SHP77 treated with DMSO at 0.1 percent for 48 hours (cell line): ENCODE measurements around the gene RBM28.

ENCODE experiments used
- DNase-seq: peaks from one replicate; lab custom pipeline; 2025; lab: John Stamatoyannopoulos, UW

The RBM28 gene

GRCh38 chr7:128343554-128344430, at the start of gene RBM28:
Gene RBM28, minus strand, starts transcription at chr7:128343908. Its CDS starts 115 bp downstream, at chr7:128343793.
- peak; percentile 63 for DNase-seq

DNA sequence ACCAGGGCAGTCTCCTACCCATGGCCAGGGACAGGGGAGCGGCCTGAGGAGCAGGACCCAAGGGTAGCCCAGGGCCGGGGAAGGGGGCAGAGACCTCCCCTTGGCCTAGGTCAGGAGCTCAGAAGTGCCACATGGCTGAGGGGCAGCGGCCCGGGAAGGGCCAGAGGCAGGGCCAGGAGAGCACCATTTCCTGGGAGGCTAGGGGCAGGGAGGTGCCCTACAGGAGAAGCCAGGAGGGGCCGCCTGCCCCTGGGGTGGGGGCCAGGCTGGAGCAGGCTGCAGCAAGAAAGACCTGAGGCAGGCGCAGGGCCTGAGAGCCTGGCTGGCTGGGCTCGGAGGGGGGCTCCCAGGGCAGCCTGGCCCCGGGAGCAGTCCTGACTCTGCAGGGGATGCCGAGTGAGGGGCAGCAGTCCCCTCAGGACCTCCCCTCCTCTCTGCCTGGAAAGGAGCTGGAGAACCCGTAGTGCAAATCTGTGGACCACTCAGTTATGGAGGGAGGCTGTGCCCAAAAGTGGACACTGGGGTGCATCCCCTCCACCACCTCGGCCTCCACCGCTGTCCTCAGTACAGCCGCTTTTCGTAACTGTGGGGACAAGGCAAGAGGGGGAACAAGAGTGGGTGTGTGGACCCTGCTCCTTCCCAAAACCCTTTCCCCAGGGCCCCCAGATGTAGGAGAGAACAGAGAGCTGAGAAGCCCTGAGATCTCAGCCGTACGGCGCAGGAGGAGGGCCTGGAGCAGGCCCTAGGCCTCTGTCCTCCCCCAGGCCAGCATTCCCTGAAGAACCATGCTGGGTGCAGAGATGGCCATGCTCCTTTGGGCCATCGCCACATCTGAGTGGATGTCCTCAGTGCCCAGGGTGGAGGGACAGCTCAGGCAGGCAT, 49.0 kb upstream of the RBM28 start:
- no peak for DNase-seq

GRCh38 chr7:128391805-128392204, 48.1 kb upstream of the RBM28 start:
- DNase-seq = no peak

DNA sequence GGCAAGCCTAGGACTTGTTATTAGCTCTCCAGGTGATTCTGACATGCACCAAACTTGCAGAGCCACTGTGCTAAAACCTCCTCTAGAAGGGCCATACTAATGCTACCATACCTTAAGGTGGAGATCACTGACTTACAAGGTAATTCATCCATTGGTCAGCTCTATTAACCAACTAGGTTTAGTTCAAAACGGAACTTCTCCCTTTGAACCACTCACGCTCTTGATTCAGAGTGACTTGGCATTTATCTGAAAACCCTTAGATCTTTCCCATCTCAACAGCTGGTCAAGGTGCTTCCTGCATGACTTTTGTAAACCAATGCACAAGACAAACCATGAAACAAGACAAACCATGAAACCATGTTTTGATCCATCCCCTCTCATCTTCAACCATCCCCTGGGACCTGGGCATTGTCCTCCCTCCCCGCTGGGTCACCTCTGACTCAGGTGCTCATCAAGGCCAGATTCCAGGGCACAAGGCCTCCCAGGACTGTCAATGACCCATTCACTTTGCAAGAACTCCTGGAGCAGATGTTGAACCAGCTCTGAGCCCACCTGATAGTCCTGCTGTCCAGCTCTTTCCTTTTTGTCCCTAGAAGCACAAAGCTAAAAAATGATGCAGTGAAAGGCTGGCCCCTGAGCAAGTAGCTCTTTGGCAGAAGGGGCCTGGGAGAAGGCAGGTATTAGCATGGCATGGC, 47.3 kb upstream of the RBM28 start:
- no peak for DNase-seq

- DNase-seq = no peak
Measured at GRCh38 chr7:128389618-128390329, 46.1 kb upstream of the RBM28 start.

- DNase-seq = no peak
Measured at GRCh38 chr7:128389085-128389617, 45.4 kb upstream of the RBM28 start.

GRCh38 chr7:128388145-128388485, 44.4 kb upstream of the RBM28 start:
- no peak for DNase-seq

GRCh38 chr7:128387216-128388144, 43.8 kb upstream of the RBM28 start:
- no peak for DNase-seq

DNA sequence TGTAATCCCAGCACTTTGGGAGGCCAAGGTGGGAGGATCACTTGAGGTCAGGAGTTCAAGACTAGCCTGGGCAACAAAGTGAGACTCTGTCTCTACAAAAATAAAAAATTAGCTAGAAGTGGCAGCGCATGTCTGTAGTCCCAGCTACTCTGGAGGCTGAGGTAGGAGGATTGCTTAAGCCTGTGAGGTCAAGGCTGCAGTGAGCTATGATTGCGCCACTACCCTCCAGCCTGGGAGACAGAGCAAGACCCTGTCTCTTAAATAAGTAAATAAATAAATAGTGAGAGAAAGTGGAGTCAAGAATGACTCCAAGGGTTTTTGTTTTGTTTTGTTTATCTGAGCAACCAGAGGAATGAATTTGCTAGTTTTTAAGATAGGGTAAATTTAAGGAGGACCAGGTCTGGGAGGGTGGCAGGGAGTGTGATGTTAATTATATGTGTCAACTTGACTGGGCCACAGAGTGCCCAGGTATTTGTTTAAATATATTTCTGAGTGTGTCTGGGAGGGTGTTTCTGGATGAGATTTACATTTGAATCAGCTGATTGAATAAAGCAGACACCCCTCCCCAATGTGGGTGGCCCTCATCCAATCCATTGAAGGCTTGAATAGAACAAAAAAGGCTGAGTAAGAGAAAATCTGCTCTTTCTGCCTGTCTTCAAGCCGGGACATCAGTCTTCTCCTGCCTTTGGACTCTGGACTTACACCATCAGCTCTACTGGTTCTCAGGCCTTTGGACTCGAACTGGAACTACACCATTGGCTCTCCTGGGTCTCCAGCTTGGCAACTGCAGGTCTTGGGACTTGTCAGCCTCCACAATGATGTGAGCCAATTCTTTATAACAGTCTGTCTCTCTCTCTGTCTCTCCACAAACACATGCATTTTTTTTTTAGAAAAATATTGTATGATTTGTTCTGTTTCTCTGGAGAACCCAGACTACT, 42.5 kb upstream of the RBM28 start:
- no peak for DNase-seq

GRCh38 chr7:128384726-128385125, 41.0 kb upstream of the RBM28 start:
- no peak for DNase-seq

DNA sequence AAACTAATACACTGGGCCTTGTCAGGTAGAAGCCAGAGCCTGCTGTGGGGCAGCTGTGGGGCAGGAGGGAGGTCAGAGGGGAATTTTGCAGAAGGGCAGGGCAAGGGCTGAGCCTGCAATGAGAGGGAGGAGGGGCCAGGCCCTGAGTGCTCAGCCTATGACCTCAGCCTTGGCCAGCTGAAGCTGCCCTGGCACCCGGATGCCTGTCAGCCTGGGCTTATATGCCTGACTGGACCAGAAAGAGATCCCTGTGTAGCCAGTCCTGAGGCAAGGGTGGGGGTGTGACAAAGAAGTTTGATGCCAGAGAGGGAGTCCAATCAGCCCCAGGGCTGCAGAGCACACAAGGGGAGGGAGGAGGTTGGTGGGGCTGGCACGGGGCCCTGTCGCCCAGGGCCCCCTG, 40.1 kb upstream of the RBM28 start:
- DNase-seq = no peak

DNA sequence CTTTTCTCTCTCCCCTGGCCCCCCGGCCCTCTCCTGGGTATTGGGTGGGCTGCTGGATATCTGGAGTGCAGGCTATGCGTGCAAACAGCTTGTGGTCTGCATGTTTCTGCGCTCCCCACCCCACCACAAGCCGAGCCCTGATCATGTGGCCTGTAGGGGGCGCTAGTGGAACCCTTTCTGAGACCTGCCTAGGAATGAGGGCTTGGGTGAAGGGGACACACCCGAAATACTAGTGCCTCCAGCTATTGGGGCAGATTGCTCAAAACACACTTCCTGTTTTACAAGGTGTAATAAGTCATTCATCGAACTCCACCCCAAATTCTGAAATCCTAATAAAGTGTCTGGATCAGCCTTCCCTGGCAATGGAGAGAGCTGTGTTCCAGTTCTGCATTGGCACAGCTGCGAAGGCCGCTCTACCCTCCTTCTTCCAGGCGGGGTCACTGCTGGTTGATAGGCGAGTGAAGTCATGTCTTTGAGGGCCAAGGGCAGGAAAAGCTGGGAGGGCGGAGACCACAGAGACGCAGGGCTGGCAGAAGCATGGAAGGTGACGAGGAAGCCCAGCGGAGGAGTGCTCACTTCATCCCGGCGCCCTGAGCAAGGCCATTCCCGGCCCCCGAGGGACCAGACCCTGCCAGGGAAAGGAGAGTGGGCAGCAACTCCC, 37.6 kb upstream of the RBM28 start:
- DNase-seq = no peak

GRCh38 chr7:128380483-128381106, 36.9 kb upstream of the RBM28 start:
- no peak for DNase-seq

DNA sequence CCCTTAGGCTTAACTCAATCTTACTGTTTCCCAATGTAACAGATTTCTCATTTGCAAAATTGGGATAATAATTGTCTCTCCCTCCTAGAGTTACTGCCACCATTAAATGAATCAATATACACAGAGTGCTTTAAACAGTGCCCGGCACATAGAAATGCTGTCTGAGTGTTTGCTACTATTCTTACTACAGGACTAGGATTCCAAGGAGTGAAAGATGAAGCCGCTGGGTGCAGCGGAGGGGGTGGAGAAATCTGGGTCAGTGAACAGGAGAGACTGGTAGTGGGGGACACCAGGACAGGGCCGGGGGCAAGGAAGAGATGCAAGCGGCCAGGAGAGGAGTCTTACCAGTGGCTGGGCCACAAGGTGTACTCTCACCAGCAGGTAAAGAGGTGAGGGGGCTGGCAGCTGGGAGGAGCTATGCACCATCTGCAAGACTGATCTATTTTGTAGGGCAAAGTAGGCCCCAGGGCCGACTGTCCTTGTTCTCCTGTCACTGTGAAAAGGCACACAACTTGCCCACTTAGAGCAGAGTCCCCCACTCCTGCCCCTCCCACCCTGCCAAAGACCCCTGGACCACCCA, 36.3 kb upstream of the RBM28 start:
- no peak for DNase-seq

DNA sequence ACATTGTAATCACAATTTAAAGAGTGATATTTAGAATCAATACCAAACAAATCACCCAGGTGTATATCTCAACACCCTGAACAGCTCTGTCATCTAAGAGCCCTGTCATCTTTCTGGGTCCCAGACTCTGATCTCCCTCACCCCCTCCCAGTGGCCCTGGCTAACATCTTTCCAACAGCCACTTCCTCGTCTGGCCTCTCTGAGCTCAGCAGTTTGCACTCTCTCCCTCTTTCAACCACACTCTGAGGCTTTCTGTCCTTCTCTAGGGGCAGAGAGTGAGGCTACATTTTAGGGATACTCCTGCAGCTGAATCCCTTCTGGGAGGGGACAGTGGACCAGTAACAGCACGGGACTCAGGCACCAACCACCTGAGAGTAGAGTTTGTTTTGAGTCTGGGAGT, 34.9 kb upstream of the RBM28 start:
- DNase-seq = no peak

DNA sequence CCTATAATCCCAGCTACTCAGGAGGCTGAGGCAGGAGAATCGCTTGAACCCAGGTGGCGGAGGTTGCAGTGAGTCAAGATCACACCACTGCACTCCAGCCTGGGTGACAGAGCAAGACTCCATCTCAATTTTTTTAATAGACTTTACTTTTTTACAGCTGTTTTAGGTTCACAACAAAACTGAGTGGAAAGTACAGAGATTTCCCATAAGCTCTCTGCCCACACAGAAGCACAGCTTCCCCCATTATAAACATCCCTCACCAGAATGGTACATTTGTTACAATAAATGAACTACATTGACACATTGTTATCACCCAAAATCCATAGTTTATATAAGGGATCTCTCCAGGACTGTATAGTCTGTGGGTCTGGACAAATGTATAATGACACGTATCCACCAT, 32.4 kb upstream of the RBM28 start:
- DNase-seq = no peak

- no peak for DNase-seq
Measured at GRCh38 chr7:128374041-128374440, 30.3 kb upstream of the RBM28 start.

- DNase-seq = no peak
Measured at GRCh38 chr7:128373606-128374005, 29.9 kb upstream of the RBM28 start.
